Cardiac fibroblast (primary cell): Measurements from ENCODE around the gene UQCRFS1.
"Not testable (repeated sequence)": the region's sequence is repeated elsewhere in the genome, so short reads cannot be mapped to it uniquely, and the experiment has no call there.

Experiments
- DNase-seq, 2 donors: peaks; one replicate each; pipeline versions ENCODE4 v3.0.0 to v3.0.0-alpha.2; 2010; ENCODE audit warnings: low read depth in 2 of 2
- H3K4me3 ChIP-seq, 2 donors: replicated peaks in 1 of 2; 1 replicate in 1 of 2; 2 replicates in 1 of 2; pipeline ENCODE4 v1.5.1; 2011; ENCODE audit warnings: low read depth in 2 of 2, low read length in 2 of 2, mild to moderate bottlenecking in 2 of 2, moderate library complexity in 1 of 2
- TF ChIP-seq, protein P1 (sequence below): IDR thresholded peaks from one replicate; pipeline ENCODE4 v1.5.1; 2011; ENCODE audit warnings: low read depth, mild to moderate bottlenecking, low read length, inconsistent platforms

Gene UQCRFS1

DNA sequence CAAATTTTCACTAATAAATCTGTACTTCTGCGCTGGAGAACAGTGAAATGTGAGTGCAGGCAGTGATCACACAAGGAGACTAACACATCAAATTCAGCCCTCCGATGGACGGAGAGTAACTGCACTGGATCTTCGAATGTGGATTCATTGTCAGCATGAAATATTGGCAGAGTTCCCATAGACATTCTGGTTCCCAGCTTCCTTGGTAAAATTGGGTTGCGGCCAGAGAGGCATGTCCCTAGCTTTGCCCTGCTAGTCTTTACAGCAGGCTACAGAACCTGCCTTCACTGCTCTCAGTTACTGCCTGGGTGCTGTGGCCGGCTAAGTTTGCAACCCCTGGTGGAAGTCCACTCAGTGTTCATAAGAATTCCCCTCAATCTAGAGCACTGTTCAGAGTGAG, 32.3 kb upstream of the UQCRFS1 start:
- peak in 1 of 2 donors; percentile 7 for DNase-seq
- H3K4me3 ChIP-seq, result no peak overlapping the region
- TF ChIP-seq, protein P1, sequence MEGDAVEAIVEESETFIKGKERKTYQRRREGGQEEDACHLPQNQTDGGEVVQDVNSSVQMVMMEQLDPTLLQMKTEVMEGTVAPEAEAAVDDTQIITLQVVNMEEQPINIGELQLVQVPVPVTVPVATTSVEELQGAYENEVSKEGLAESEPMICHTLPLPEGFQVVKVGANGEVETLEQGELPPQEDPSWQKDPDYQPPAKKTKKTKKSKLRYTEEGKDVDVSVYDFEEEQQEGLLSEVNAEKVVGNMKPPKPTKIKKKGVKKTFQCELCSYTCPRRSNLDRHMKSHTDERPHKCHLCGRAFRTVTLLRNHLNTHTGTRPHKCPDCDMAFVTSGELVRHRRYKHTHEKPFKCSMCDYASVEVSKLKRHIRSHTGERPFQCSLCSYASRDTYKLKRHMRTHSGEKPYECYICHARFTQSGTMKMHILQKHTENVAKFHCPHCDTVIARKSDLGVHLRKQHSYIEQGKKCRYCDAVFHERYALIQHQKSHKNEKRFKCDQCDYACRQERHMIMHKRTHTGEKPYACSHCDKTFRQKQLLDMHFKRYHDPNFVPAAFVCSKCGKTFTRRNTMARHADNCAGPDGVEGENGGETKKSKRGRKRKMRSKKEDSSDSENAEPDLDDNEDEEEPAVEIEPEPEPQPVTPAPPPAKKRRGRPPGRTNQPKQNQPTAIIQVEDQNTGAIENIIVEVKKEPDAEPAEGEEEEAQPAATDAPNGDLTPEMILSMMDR, result no peak

DNA sequence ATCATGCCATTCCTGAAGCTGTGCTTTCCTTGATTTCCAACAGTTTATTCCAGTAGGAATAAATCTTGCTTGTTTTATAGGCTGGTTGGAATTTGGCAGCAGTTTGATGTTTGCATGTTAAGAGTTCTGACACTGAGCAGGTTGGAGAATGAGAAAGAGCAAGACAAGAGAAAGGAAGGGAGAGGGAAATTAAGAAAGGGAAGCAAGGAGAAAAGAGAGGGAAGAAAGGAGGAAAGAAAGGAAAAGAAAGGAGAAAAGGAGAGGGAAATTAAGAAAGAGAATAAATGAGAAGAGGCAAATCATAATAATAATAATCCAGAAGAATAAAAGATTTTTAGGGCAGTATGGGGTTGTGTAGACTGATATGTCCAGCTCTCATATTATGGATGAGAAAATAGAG, 28.4 kb upstream of the UQCRFS1 start:
- DNase-seq, result no peak
- H3K4me3 ChIP-seq, result no peak overlapping the region
- TF ChIP-seq, protein P1, result no peak

DNA sequence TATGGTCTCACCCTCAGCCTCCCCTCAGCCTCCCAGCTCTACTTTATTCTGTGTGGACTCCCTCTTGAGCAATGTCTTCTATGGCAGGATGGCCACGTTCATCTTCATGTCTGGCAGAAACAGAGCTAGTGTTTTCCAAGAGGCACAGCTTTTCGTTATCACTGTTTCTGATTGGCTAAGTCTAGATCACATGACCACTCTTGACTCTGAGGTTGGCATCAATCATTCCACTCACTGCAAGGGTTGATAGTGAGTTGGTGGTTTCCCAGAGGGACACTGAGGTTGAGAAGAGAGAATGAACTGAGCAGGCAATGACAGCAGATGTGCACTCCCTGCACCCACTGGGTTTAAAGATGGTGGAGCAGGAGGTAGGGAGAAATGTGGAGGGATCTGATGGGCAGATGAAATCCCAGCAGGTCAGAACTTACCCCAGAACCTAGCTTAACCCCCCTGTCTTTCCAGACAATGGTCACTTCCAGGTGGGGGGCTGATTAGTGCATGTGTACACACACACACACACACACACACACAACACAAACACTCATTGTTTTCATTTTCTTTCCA, 26.3 kb upstream of the UQCRFS1 start:
- no peak for DNase-seq
- TF ChIP-seq, protein P1, result no peak
- no peak overlapping the region for H3K4me3 ChIP-seq

DNA sequence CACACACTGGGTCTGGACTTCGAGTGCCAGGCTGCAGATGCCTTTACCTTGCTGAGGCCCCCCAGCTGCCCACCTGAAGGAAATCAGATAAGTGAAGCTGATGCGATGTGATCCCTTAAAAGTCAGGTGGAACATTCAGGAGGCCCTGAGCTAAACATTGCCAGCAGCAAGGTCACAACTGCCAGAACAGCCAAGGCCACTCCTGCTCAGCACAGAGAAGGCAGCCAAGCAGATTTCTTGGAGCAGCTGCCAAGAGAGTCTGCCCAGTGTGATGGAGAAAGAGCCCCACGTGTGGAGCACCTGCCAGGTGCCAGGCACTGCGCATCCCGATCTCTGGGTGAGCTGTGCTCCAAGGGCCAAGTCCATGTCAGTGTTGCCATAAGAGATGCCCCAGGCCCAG, 20.6 kb upstream of the UQCRFS1 start:
- DNase-seq, result no peak
- TF ChIP-seq, protein P1, result no peak
- H3K4me3 ChIP-seq, result no peak overlapping the region

DNA sequence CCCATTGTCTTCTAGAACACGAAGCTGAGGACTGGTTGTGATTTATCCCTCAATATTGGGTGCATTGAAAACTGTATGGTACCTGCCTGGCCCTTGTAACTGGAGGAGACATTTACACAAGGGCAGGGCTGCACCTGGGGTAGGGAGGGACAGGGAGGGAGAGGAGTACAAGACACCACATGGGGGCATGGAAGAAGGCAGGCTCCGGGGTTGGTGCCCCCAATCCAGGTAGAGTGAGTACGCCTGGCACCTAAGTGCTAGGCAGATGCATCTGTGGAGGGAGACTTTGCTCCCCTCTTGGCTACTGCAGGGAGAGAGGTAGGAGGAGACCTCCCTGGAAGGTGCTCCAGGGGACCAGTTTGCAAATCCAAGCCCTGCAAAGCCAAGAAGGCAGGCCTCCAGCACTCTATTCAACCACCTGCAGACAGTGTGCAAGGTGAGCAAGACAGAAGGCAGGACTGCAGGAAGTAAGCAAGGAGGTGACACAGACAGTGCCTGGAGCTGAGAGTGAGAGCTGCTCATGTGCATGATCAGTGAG, 19.4 kb upstream of the UQCRFS1 start:
- DNase-seq, result no peak
- TF ChIP-seq, protein P1, result no peak
- H3K4me3 ChIP-seq, result no peak overlapping the region

GRCh38 chr19:29231306-29231705, 18.4 kb upstream of the UQCRFS1 start:
- not testable (repeated sequence) for DNase-seq, H3K4me3 ChIP-seq

DNA sequence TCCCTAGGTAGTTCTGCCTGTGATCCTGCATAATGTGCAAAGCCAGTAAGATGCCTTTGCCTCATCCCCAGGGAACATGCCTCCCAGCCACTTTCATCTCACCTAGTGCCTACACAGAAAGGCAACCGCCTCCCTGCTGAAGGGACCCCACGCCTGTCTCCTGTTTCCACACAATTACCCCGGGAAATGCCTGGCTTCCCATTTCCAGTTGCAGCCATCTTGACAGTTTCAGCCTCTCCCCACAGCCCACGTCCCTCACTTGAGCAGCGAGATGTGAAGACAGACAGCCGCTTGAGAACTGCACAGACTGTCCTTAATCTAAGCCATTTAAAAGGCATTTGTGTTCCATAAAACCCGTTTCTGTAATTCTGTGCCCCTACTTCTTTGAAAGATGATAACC, 4.7 kb upstream of the UQCRFS1 start:
- no peak for DNase-seq
- TF ChIP-seq, protein P1, result no peak
- H3K4me3 ChIP-seq, result no peak overlapping the region
